K562 (cell line): ENCODE measurements around the gene ASZ1. TPM values are rescaled to one million over a fixed set of nuclear protein-coding genes. Genes with fewer than 3 reads are reported as not detected.

ENCODE experiments used
- ATAC-seq: fragments of 200-7000 bp; cut with Tn5 transposase; 3 replicates; pipeline ENCODE4 v1.9.1; 2020; ENCODE audit warnings: moderate library complexity
- BruUV-seq: library from RNA; stranded (reverse); fragments of 400-500 nt; replicated peaks from 2 replicates; lab custom pipeline; 2021; lab: Mats Ljungman, UMichigan
- CTCF ChIA-PET: fragments of 300-600 bp; formaldehyde crosslinking; extraction: SDS; loops from one replicate; lab custom pipeline; 2021; ENCODE audit warnings: low intra/inter-chr PET ratio; lab: Yijun Ruan, JAX
- POLR2A ChIA-PET: fragments of 300-600, 350-650 bp; sonication (Branson Sonifier 250); formaldehyde crosslinking; extraction: SDS; loops from one replicate; lab custom pipeline; 2021; ENCODE audit warnings: antibody characterized with exemption, inconsistent platforms; lab: Yijun Ruan, JAX
- DNase-seq, 4 experiments: peaks; one replicate each; pipeline versions ENCODE4 v3.0.0 to v3.0.0-alpha.2; 2011 to 2018; ENCODE audit warnings: low spot score in 3 of 4, mixed read lengths in 3 of 4; ENCODE audit errors: extremely low read depth in 1 of 4
- FAIRE-seq: peaks from 2 replicates; lab custom pipeline; 2011; peaks lifted over from hg19 to GRCh38; lab: Jason Lieb, UNC
- H2AFZ ChIP-seq: 2 replicates; pipeline ENCODE4 v1.6.0; 2011; ENCODE audit warnings: low read depth, low read length, control low read depth, inconsistent platforms
- H3K27ac ChIP-seq: fragments of 200-600 bp; 3 replicates; pipeline ENCODE4 v1.8.0; 2011; ENCODE audit warnings: low read depth, mild to moderate bottlenecking, control low read depth, inconsistent platforms, low read length, moderate library complexity, mixed read lengths; ENCODE audit errors: extremely low read depth
- H3K27me3 ChIP-seq, 2 experiments: fragments of 300-600 bp in 1 of 2; 2 replicates in 1 of 2; 3 replicates in 1 of 2; pipeline versions ENCODE4 v1.6.0 to v1.8.0; 2011; ENCODE audit warnings: inconsistent platforms in 2 of 2, low read length in 2 of 2, mild to moderate bottlenecking in 1 of 2, mixed read lengths in 1 of 2, moderate library complexity in 1 of 2; ENCODE audit not compliant: control insufficient read depth in 2 of 2, insufficient read depth in 2 of 2
- H3K36me3 ChIP-seq: fragments of 300-600 bp; 3 replicates; pipeline ENCODE4 v1.8.0; 2011; ENCODE audit warnings: mild to moderate bottlenecking, low read length, inconsistent platforms; ENCODE audit not compliant: control insufficient read depth, insufficient read depth
- H3K4me1 ChIP-seq, 2 experiments: fragments of 200-600 bp in 1 of 2; replicated peaks in 1 of 2; 2 replicates in 1 of 2; 3 replicates in 1 of 2; pipeline versions ENCODE4 v1.5.1 to v1.8.0; 2011; ENCODE audit warnings: inconsistent platforms in 2 of 2, low read length in 2 of 2, mild to moderate bottlenecking in 1 of 2, mixed read lengths in 1 of 2, moderate library complexity in 1 of 2; ENCODE audit not compliant: control insufficient read depth in 2 of 2, insufficient read depth in 2 of 2
- H3K4me2 ChIP-seq: 2 replicates; pipeline ENCODE4 v1.6.1; 2011; ENCODE audit warnings: low read length, control low read depth, inconsistent platforms, mixed read lengths; ENCODE audit not compliant: insufficient read depth
- H3K4me3 ChIP-seq: fragments of 200-600 bp; sonication (generic), shearing (Covaris generic); 2 replicates; pipeline ENCODE4 v1.5.1; 2016; ENCODE audit warnings: control low read depth, inconsistent platforms
- H3K79me2 ChIP-seq: fragments of 200-600 bp; 3 replicates; pipeline ENCODE4 v1.8.0; 2011; ENCODE audit warnings: low read length, inconsistent platforms; ENCODE audit not compliant: control insufficient read depth, insufficient read depth
- H3K9ac ChIP-seq, 2 experiments: 2 replicates each; pipeline versions ENCODE4 v1.6.0 to v1.6.1; 2011; ENCODE audit warnings: low read depth in 2 of 2, low read length in 2 of 2, control low read depth in 1 of 2, inconsistent platforms in 1 of 2, mild to moderate bottlenecking in 1 of 2, mixed read lengths in 1 of 2; ENCODE audit not compliant: insufficient read depth in 1 of 2
- H3K9me1 ChIP-seq: one replicate; pipeline ENCODE4 v1.6.0; 2011; ENCODE audit warnings: inconsistent platforms, mild to moderate bottlenecking, low read length, moderate library complexity; ENCODE audit not compliant: control insufficient read depth, insufficient read depth
- H3K9me3 ChIP-seq: replicated peaks from 2 replicates; pipeline ENCODE4 v1.5.1; 2011; ENCODE audit warnings: low read depth, low read length, inconsistent platforms; ENCODE audit not compliant: control insufficient read depth, insufficient read depth
- H4K20me1 ChIP-seq: replicated peaks from 2 replicates; pipeline ENCODE4 v1.6.1; 2011; ENCODE audit warnings: low read length, inconsistent platforms, mixed read lengths; ENCODE audit not compliant: control insufficient read depth, insufficient read depth
- ARID2 ChIP-seq: fragments of 450-650 bp; IDR thresholded peaks from 2 replicates; pipeline ENCODE4 v1.6.1; 2017; ENCODE audit warnings: antibody characterized with exemption, mild to moderate bottlenecking
- CHCHD3 ChIP-seq: fragments of 250-450 bp; sonication (Bioruptor Pico); IDR thresholded peaks from 2 replicates; pipeline ENCODE4 v2.1.2; 2022; ENCODE audit warnings: mild to moderate bottlenecking
- DACH1 ChIP-seq: fragments of 450-650 bp; IDR thresholded peaks from 2 replicates; pipeline ENCODE4 v1.6.1; 2018; ENCODE audit not compliant: partially characterized antibody
- HNRNPH1 ChIP-seq: fragments of 200-400 bp; formaldehyde crosslinking; optimal IDR thresholded peaks from 2 replicates; pipeline ENCODE3; 2017; ENCODE audit warnings: low read depth, mild to moderate bottlenecking, low read length, moderate library complexity
- MIER1 ChIP-seq: fragments of 450-650 bp; IDR thresholded peaks from 2 replicates; pipeline ENCODE4 v1.6.1; 2016; ENCODE audit warnings: antibody characterized with exemption, mild to moderate bottlenecking, low read depth
- PHF8 ChIP-seq: fragments of 200-600 bp; sonication (generic); IDR thresholded peaks from 2 replicates; pipeline ENCODE4 v1.6.1; 2012; ENCODE audit warnings: mixed run types, mild to moderate bottlenecking, inconsistent platforms, low read length, moderate library complexity, borderline replicate concordance
- SAFB2 ChIP-seq: fragments of 200-400 bp; formaldehyde crosslinking; IDR thresholded peaks from 2 replicates; pipeline ENCODE4 v1.6.1; 2018; ENCODE audit warnings: borderline replicate concordance, low read length, low read depth, moderate library complexity; ENCODE audit not compliant: severe bottlenecking
- SPI1 ChIP-seq: IDR thresholded peaks from 2 replicates; pipeline ENCODE4 v1.6.1; 2011; ENCODE audit warnings: low read depth, low read length, control low read depth, borderline replicate concordance
- WGBS: fragments of 100-300 bp; shearing (Covaris generic); methylation state at CpG from one replicate; pipeline ENCODE4 v1.1.6; 2016; ENCODE audit warnings: low coverage, mixed read lengths; ENCODE audit not compliant: insufficient coverage; ENCODE audit errors: missing lambda C conversion rate; 5-methylcytosine and 5-hydroxymethylcytosine counted together
- in situ Hi-C: fragments of 300-500 bp; cut with MboI; formaldehyde crosslinking; loops from 4 replicates; pipeline ENCODE4 v1.15.0; 2018; ENCODE audit warnings: inconsistent platforms, mixed read lengths
- intact Hi-C: fragments of 100-400 bp; cut with micrococcal nuclease; formaldehyde crosslinking; loops from 2 replicates; pipeline ENCODE4 v1.14.2; 2022
- polyA plus RNA-seq, 8 experiments: library from polyadenylated mRNA; depleted of rRNA in 4 of 8; stranded (reverse) in 5 of 8; unstranded in 3 of 8; fragments of >200 nt; fragmentation: Nextera tagmentation in 2 of 8; fragmentation: Illumina TruSeq in 1 of 8; extraction: Ambion mirVana in 2 of 8; extraction: Trizol in 1 of 8; gene quantifications; 2 replicates each; pipeline versions ENCODE4 v1.2.1 to v1.2.3, GENCODE V29; 2011 to 2014; ENCODE audit warnings: inconsistent platforms in 1 of 8, missing spikeins in 1 of 8
- total RNA-seq, 7 experiments: library from RNA; depleted of rRNA in 6 of 7; stranded (reverse); fragments of >200 nt in 6 of 7; fragmentation: Illumina TruSeq in 2 of 7; extraction: Trizol in 2 of 7; gene quantifications; 2 replicates each; pipeline versions ENCODE4 v1.2.1 to v1.2.3, GENCODE V29; 2011 to 2021; ENCODE audit warnings: low replicate concordance in 1 of 7
- TF ChIP-seq, protein P1 (sequence below): fragments of 150-350 bp; IDR thresholded peaks from 2 replicates; pipeline ENCODE4 v1.6.1; 2014; ENCODE audit warnings: low read depth, mild to moderate bottlenecking, low read length, borderline replicate concordance

The ASZ1 gene
- total and polyA plus RNA-seq, 9 of the 15 experiments (the other 6 are each of a cell fraction or from before 2014, with no cell fraction given) = not detected

DNA sequence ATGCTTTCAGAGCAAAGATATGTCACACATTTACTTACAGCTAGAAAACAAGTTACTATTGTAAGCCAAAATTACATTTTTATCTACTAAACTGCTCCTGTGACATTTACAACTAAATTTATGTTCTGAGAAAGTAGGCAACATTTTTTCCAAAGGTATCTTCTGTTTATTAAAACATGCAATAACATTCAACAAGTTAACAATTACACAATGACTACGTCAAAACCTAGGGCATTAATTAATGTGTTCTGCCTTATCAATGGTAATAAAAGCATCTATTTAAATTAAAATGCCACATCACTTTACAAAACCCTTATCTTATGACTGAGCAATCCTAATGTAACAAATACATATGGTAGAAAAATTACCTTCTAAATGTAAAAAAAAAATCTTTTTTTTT, 14.9 kb downstream of the ASZ1 start:
- Histone ChIP-seq H3K27me3 (no peaks in the 10 kb centered on the region), H3K4me1 (no peaks in the 10 kb centered on the region), H3K9me3 (no peaks in the 10 kb centered on the region), H3K27ac (no peak overlapping the region), H3K36me3 (no peaks in the 10 kb centered on the region), H2AFZ (no peak overlapping the region), H4K20me1 (no peaks in the 10 kb centered on the region), H3K79me2 (no peaks in the 10 kb centered on the region), H3K9ac (no peak overlapping the region), H3K4me2 (no peak overlapping the region), H3K4me3 (no peak overlapping the region), H3K9me1 (no peaks in the 10 kb centered on the region)
- intact Hi-C loops = no loop called here
- ATAC-seq (no peak), FAIRE-seq (no peak), DNase-seq (no peak)
- CTCF ChIA-PET = no interaction called here
- POLR2A ChIA-PET = no interaction called here
- in situ Hi-C loops = no loop called here
- no TSS peak for BruUV-seq
- 0% methylated on average over 1 of the region's 1 CpG for WGBS
- TF ChIP-seq, protein P1, sequence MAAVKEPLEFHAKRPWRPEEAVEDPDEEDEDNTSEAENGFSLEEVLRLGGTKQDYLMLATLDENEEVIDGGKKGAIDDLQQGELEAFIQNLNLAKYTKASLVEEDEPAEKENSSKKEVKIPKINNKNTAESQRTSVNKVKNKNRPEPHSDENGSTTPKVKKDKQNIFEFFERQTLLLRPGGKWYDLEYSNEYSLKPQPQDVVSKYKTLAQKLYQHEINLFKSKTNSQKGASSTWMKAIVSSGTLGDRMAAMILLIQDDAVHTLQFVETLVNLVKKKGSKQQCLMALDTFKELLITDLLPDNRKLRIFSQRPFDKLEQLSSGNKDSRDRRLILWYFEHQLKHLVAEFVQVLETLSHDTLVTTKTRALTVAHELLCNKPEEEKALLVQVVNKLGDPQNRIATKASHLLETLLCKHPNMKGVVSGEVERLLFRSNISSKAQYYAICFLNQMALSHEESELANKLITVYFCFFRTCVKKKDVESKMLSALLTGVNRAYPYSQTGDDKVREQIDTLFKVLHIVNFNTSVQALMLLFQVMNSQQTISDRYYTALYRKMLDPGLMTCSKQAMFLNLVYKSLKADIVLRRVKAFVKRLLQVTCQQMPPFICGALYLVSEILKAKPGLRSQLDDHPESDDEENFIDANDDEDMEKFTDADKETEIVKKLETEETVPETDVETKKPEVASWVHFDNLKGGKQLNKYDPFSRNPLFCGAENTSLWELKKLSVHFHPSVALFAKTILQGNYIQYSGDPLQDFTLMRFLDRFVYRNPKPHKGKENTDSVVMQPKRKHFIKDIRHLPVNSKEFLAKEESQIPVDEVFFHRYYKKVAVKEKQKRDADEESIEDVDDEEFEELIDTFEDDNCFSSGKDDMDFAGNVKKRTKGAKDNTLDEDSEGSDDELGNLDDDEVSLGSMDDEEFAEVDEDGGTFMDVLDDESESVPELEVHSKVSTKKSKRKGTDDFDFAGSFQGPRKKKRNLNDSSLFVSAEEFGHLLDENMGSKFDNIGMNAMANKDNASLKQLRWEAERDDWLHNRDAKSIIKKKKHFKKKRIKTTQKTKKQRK = no peak
- TF ChIP-seq PHF8 (no peak), DACH1 (no peak), MIER1 (no peak), SPI1 (no peak), HNRNPH1 (no peak), CHCHD3 (CRISPR knock-in tag) (no peak), SAFB2 (no peak), ARID2 (no peak)
